RWPE1 (cell line): ENCODE results near the gene BTBD9.

Experiments
- CTCF ChIA-PET: fragments of 350-600 bp; sonication (Branson Sonifier 250); formaldehyde crosslinking; extraction: SDS; loops from one replicate; lab custom pipeline; 2021; lab: Yijun Ruan, JAX
- POLR2A ChIA-PET: fragments of 400-600 bp; formaldehyde crosslinking; extraction: SDS; loops from one replicate; lab custom pipeline; 2020; ENCODE audit warnings: antibody characterized with exemption; ENCODE audit not compliant: low non-redundant PET; lab: Yijun Ruan, JAX
- DNase-seq: peaks from one replicate; pipeline ENCODE4 v3.0.0; 2012; ENCODE audit warnings: low spot score
- H3K27ac ChIP-seq: fragments of 450-650 bp; 2 replicates; pipeline ENCODE4 v1.5.1; 2017
- CTCF ChIP-seq: fragments of 450-650 bp; conservative IDR thresholded peaks from 2 replicates; pipeline ENCODE4 v1.5.1; 2017; ENCODE audit warnings: low read depth, mild to moderate bottlenecking

BTBD9 gene

GRCh38 chr6:38164131-38164481 lies 475.6 kb downstream of the BTBD9 start:
- no peak overlapping the region for H3K27ac ChIP-seq
- DNase-seq = no peak
- ChIA-PET CTCF (no interaction called here), POLR2A (no interaction called here)
- no peak for TF ChIP-seq CTCF

GRCh38 chr6:38163186-38164130 lies 476.3 kb downstream of the BTBD9 start:
- no peak for DNase-seq
- H3K27ac ChIP-seq = no peak overlapping the region
- ChIA-PET POLR2A (no interaction called here), CTCF (no interaction called here)
- no peak for TF ChIP-seq CTCF

GRCh38 chr6:38162493-38163185 lies 477.1 kb downstream of the BTBD9 start:
- CTCF ChIA-PET = no interaction called here
- POLR2A ChIA-PET = no interaction called here

GRCh38 chr6:38161754-38162492 lies 477.8 kb downstream of the BTBD9 start:
- DNase-seq = no peak
- CTCF ChIA-PET = interaction anchor here (0.6 kb wide), 1 partner anchor 152 kb away, joined by 3 read pairs; no protein-coding TSS in a partner anchor
- no peak overlapping the region for H3K27ac ChIP-seq
- TF ChIP-seq CTCF = no peak
- POLR2A ChIA-PET = no interaction called here

More at GRCh38 chr6:38162493-38163185, 477.1 kb downstream of the BTBD9 start:
- no peak for TF ChIP-seq CTCF
- no peak for DNase-seq
- H3K27ac ChIP-seq = no peak overlapping the region

GRCh38 chr6:38161331-38161730 lies 478.4 kb downstream of the BTBD9 start:
- TF ChIP-seq CTCF = no peak
- no peak overlapping the region for H3K27ac ChIP-seq
- DNase-seq = no peak
- ChIA-PET POLR2A (no interaction called here), CTCF (no interaction called here)

GRCh38 chr6:38160831-38161230 lies 478.9 kb downstream of the BTBD9 start:
- ChIA-PET CTCF (no interaction called here), POLR2A (no interaction called here)
- H3K27ac ChIP-seq = no peak overlapping the region
- no peak for TF ChIP-seq CTCF
- no peak for DNase-seq
